Measurements from ENCODE around the gene ABCF1.
A peak's percentile ranks its signal among the peaks of the same experiment; 100 is the strongest.

ABCF1 gene

DNA sequence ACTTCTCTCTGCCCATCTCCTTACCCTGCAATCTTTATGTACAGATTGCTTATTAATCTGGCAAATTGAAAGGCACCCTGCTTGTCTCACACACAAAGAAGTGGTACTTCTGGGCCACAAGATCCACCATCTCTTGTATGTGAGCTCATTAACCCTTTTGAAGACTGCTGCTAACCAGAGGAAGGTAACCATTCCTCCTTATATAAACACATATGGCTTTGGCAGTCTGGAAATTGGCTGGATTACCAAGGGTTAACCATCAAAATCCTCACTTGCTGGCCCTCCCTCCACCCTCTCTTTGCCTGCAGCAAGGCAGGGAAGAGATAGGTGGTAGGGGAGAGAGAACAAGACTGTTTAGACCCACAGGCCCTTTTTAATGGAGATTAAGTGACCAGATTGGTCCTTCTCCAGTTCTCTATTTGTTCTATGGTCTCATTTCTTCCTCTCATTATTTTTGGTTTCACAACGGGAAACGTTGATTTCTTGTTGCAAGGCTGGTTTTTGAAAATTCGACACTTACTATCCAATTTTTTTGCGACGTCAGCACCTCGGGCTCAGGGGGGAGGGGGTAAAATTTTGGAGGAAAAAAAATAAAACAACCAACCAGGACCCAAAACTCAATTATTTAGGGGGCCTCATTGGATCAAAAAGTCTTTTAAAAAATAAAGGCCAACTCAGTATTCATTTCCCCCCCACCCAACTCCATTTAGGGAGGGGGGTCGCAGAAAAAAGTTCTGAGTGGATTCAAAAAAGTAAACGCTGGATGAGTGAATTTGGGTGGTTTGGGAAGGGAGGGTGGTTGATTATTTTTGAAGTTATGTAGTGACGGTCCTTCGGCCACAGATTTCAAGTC is 44.9 kb downstream of the ABCF1 start:
- TF ChIP-seq ZBTB7A (IDR thresholded peaks at IDR 0.05; ENCODE audit: low read depth), result no peak
- no peak for TF ChIP-seq TEAD4 (IDR thresholded peaks at IDR 0.05)
- TF ChIP-seq, protein P1, sequence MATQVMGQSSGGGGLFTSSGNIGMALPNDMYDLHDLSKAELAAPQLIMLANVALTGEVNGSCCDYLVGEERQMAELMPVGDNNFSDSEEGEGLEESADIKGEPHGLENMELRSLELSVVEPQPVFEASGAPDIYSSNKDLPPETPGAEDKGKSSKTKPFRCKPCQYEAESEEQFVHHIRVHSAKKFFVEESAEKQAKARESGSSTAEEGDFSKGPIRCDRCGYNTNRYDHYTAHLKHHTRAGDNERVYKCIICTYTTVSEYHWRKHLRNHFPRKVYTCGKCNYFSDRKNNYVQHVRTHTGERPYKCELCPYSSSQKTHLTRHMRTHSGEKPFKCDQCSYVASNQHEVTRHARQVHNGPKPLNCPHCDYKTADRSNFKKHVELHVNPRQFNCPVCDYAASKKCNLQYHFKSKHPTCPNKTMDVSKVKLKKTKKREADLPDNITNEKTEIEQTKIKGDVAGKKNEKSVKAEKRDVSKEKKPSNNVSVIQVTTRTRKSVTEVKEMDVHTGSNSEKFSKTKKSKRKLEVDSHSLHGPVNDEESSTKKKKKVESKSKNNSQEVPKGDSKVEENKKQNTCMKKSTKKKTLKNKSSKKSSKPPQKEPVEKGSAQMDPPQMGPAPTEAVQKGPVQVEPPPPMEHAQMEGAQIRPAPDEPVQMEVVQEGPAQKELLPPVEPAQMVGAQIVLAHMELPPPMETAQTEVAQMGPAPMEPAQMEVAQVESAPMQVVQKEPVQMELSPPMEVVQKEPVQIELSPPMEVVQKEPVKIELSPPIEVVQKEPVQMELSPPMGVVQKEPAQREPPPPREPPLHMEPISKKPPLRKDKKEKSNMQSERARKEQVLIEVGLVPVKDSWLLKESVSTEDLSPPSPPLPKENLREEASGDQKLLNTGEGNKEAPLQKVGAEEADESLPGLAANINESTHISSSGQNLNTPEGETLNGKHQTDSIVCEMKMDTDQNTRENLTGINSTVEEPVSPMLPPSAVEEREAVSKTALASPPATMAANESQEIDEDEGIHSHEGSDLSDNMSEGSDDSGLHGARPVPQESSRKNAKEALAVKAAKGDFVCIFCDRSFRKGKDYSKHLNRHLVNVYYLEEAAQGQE (IDR thresholded peaks at IDR 0.05; ENCODE audit: low read depth), result no peak
- TF ChIP-seq NFIC (IDR thresholded peaks at IDR 0.05), result no peak

DNA sequence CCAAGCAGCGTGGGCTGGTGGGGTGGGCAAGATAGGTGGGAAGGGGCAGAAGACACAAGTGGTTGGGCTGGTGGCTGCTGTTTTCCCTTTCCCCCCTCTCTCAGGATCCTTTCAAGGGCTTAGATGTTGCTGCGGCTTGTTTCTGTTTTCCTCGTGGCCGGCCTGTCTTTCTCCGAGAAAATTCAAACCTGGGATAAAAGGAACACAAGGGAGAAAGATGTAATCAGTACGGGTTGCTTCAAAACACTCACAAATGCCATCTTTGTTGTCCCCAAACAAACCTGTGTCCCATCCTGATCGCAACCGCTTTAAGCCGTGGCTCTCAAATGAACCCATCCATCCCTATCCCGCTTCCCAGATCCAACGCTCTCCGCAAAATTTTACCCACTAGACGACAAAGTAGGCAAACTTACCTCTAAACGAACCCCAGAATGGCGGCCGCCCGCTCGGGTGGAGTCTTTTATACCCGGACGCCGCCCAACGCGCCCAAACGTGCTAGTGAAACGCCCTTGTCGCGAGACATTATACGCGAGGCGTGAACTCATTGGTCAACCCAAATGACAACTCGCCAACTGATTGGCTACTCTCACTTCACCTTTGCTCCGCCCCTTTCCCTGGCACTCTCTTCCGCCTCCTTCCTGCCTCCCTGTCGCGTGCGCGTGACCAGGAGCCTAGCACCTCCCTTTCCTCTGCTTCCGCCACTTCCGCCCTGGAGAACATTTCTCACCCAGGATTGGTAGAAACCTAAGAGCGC is 45.7 kb downstream of the ABCF1 start, which contains the start of gene PPP1R10:
Gene PPP1R10, minus strand, starts transcription at position 433 of the 754 bp plus-strand sequence. CDS start 7,299 bp downstream, outside the sequence.
- no peak for TF ChIP-seq TCF12 (IDR thresholded peaks at IDR 0.05; ENCODE audit: low read depth)
- TF ChIP-seq RAD21 (IDR thresholded peaks at IDR 0.05; ENCODE audit: low read depth), result no peak
- TF ChIP-seq YY1 (IDR thresholded peaks at IDR 0.05; ENCODE audit: low read depth), result peak; percentile 95
- TF ChIP-seq CEBPB (IDR thresholded peaks at IDR 0.05), result no peak
- TF ChIP-seq, protein P2, sequence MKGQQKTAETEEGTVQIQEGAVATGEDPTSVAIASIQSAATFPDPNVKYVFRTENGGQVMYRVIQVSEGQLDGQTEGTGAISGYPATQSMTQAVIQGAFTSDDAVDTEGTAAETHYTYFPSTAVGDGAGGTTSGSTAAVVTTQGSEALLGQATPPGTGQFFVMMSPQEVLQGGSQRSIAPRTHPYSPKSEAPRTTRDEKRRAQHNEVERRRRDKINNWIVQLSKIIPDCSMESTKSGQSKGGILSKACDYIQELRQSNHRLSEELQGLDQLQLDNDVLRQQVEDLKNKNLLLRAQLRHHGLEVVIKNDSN (IDR thresholded peaks at IDR 0.05), result peak; percentile 84
- TF ChIP-seq CREB1 (IDR thresholded peaks at IDR 0.05; ENCODE audit: low read depth), result no peak; the same call in none of the 2 replicates
- no peak for TF ChIP-seq EP300 (IDR thresholded peaks at IDR 0.05; ENCODE audit: borderline replicate concordance)
- TF ChIP-seq, protein P3, sequence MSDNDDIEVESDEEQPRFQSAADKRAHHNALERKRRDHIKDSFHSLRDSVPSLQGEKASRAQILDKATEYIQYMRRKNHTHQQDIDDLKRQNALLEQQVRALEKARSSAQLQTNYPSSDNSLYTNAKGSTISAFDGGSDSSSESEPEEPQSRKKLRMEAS (IDR thresholded peaks at IDR 0.05), result peak; percentile 51; the same call in 1 of the 2 replicates
- TF ChIP-seq NFIC (IDR thresholded peaks at IDR 0.05), result no peak
- no peak for TF ChIP-seq EGR1 (IDR thresholded peaks at IDR 0.05)
- TF ChIP-seq ZBTB7A (IDR thresholded peaks at IDR 0.05; ENCODE audit: low read depth), result no peak
- TF ChIP-seq TEAD4 (IDR thresholded peaks at IDR 0.05), result no peak
- TF ChIP-seq, protein P1 (IDR thresholded peaks at IDR 0.05; ENCODE audit: low read depth), result no peak
- TF ChIP-seq TAF1 (IDR thresholded peaks at IDR 0.05; ENCODE audit: low read depth), result peak; percentile 96
- TF ChIP-seq FOXM1 (IDR thresholded peaks at IDR 0.05; ENCODE audit: borderline replicate concordance, low read depth), result peak; percentile 98

DNA sequence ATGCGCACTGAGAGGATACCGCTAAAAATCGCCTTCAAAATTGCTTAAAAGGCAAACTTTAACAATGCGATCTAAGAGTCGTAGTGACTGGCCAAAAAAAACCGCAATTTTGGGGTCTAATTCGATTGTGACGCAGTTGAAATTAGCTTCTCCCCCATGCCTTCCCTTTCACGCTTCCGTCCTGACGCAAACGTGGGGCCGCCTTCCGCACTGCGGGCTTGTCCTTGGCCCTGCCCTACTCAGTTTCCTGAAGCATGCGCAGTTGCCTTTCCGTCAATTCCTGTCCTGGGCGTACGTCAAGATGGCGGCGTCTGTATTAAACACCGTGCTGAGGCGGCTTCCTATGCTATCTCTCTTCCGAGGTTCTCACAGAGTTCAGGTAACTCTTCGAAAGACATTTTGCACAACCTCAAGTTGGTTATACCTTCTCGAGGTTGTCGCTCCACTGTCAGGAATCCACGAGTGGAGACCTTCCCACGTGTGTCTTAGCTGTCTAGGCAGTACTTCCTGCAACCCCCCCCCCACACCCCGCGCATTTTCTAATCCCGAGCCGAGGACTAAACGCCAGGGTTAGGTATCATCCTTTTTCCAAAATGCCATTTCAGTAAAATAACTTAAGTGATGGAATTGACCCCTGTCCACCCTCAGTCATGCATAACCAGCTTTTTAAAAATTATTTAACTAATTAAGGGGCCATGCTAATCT is 46.5 kb downstream of the ABCF1 start, which contains the start of gene MRPS18B:
Gene MRPS18B, plus strand, starts transcription at position 276 of the 705 bp plus-strand sequence. Its CDS starts 26 bp downstream, at position 302.
- TF ChIP-seq TAF1 (IDR thresholded peaks at IDR 0.05; ENCODE audit: low read depth), result peak; percentile 97
- TF ChIP-seq YY1 (IDR thresholded peaks at IDR 0.05; ENCODE audit: low read depth), result peak; percentile 96
- TF ChIP-seq TCF12 (IDR thresholded peaks at IDR 0.05; ENCODE audit: low read depth), result peak; percentile 56; the same call in 1 of the 2 replicates
- TF ChIP-seq, protein P3 (IDR thresholded peaks at IDR 0.05), result peak; percentile 90
- 0 out of 2 replicates have a peak, but pooled peaks have one; percentile 16 for TF ChIP-seq CEBPB (IDR thresholded peaks at IDR 0.05)
- no peak for TF ChIP-seq EP300 (IDR thresholded peaks at IDR 0.05; ENCODE audit: borderline replicate concordance)

DNA sequence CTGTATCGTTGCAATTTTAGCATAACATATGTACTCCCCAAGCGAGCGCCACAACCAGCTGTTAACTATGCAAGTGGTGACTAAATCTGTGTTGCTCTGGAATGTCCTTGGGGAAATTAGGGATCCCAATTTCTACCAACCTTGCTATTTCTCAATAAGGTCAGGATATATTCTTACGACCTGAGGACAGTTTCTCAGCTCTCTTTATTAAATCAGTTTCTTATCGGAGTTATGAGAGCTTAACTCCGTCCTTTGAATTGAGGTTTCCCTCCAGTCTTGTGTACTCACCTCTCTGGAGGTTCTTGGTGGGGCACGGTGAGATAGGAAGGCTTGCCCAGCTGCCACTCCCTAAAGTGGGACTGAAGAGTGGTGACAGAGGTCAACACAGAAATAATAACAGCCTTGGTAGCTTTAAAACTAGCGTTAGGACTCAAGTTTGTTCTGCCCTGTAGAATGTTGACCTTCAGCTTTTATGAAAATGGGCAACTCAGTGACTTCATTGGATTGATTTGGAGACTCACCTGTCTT is 47.1 kb downstream of the ABCF1 start:
- no peak for TF ChIP-seq CEBPB (IDR thresholded peaks at IDR 0.05)
- TF ChIP-seq CREB1 (IDR thresholded peaks at IDR 0.05; ENCODE audit: low read depth), result no peak
- no peak for TF ChIP-seq YY1 (IDR thresholded peaks at IDR 0.05; ENCODE audit: low read depth)

DNA sequence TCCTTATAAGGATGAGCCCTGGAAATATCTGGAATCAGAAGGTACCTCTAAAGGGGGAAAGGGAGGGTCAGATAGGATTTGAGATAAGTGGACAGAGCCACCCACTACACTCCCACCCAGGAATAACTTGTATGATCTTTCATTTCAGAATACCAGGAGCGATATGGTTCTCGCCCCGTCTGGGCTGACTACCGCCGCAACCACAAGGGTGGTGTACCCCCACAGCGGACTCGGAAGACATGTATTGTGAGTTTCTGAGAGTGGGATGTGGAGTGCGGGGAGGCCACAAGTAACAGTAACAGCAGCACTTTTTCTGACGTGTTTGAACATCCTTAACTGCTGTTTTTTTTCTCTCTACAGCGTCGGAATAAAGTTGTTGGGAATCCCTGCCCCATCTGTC is 48.3 kb downstream of the ABCF1 start:
- TF ChIP-seq NFIC (IDR thresholded peaks at IDR 0.05), result no peak

DNA sequence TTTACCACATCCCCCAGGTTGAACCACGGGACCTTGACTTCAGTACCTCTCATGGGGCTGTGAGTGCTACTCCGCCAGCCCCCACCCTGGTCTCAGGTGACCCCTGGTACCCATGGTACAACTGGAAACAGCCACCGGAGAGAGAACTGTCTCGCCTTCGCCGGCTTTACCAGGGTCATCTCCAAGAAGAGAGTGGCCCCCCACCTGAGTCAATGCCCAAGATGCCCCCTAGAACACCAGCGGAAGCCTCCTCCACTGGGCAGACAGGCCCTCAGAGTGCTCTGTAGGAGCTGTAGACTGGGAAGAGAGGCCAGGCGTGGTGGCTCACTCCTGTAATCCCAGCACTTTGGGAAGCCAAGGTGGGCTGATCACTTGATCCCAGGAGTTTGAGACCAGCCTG is 54.3 kb downstream of the ABCF1 start:
- TF ChIP-seq TCF12 (IDR thresholded peaks at IDR 0.05; ENCODE audit: low read depth) (no peak), EP300 (IDR thresholded peaks at IDR 0.05; ENCODE audit: borderline replicate concordance) (no peak), CEBPB (IDR thresholded peaks at IDR 0.05) (no peak), FOXM1 (IDR thresholded peaks at IDR 0.05; ENCODE audit: borderline replicate concordance, low read depth) (no peak), TEAD4 (IDR thresholded peaks at IDR 0.05) (no peak), YY1 (IDR thresholded peaks at IDR 0.05; ENCODE audit: low read depth) (no peak), NFIC (IDR thresholded peaks at IDR 0.05) (no peak)
- TF ChIP-seq, protein P1 (IDR thresholded peaks at IDR 0.05; ENCODE audit: low read depth), result no peak

Measured in Ishikawa (cell line).